Testis (tissue), 2 donors: ENCODE measurements around the gene CLSTN1.

ENCODE experiments used
- POLR2A ChIP-seq: fragments of 450-650 bp; IDR thresholded peaks from one replicate; pipeline ENCODE4 v1.6.1; 2017; ENCODE audit warnings: antibody characterized with exemption, mild to moderate bottlenecking, moderate library complexity
- TF ChIP-seq, protein P1 (sequence below), 3 experiments: fragments of 450-650 bp in 2 of 3; fragments of 200-600 bp in 1 of 3; sonication (generic) in 1 of 3; IDR thresholded peaks; one replicate each; pipeline ENCODE4 v1.5.1; 2016 to 2019; ENCODE audit warnings: antibody characterized with exemption in 3 of 3, mild to moderate bottlenecking in 2 of 3, moderate library complexity in 1 of 3

- no peak for TF ChIP-seq POLR2A
- TF ChIP-seq, protein P1, sequence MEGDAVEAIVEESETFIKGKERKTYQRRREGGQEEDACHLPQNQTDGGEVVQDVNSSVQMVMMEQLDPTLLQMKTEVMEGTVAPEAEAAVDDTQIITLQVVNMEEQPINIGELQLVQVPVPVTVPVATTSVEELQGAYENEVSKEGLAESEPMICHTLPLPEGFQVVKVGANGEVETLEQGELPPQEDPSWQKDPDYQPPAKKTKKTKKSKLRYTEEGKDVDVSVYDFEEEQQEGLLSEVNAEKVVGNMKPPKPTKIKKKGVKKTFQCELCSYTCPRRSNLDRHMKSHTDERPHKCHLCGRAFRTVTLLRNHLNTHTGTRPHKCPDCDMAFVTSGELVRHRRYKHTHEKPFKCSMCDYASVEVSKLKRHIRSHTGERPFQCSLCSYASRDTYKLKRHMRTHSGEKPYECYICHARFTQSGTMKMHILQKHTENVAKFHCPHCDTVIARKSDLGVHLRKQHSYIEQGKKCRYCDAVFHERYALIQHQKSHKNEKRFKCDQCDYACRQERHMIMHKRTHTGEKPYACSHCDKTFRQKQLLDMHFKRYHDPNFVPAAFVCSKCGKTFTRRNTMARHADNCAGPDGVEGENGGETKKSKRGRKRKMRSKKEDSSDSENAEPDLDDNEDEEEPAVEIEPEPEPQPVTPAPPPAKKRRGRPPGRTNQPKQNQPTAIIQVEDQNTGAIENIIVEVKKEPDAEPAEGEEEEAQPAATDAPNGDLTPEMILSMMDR (IDR thresholded peaks at IDR 0.05) = no peak
Measured at GRCh38 chr1:9845914-9846313, 22.1 kb upstream of the CLSTN1 start.
